WTC11 (cell line): ENCODE data around the gene NEDD4L. TPM values are rescaled to one million over a fixed set of nuclear protein-coding genes. Genes with fewer than 3 reads are reported as not detected.
"Not testable (repeated sequence)": the region's sequence is repeated elsewhere in the genome, so short reads cannot be mapped to it uniquely, and the experiment has no call there.

Experiments used
- ATAC-seq: fragments of 200-7000 bp; cut with Tn5 transposase; 2 replicates; pipeline ENCODE4 v1.10.0; 2021; ENCODE audit warnings: mild to moderate bottlenecking, moderate library complexity
- CTCF ChIA-PET: fragments of 300-600 bp; sonication (Branson Sonifier 250); formaldehyde crosslinking; loops from one replicate; lab custom pipeline; 2021; ENCODE audit warnings: antibody characterized with exemption; lab: Charles Lee
- POLR2A ChIA-PET: fragments of 350-600 bp; sonication (Branson Sonifier 250); formaldehyde crosslinking; loops from one replicate; lab custom pipeline; 2021; ENCODE audit warnings: antibody characterized with exemption; lab: Charles Lee
- DNase-seq: peaks from one replicate; pipeline ENCODE4 v3.0.0; 2021; ENCODE audit warnings: low spot score
- H3K27ac Mint-ChIP-seq: 2 replicates; pipeline ENCODE4 v1.8.0; 2021; ENCODE audit warnings: mixed read lengths
- H3K27me3 Mint-ChIP-seq: 2 replicates; pipeline ENCODE4 v1.8.0; 2021; ENCODE audit warnings: low read depth, mild to moderate bottlenecking, moderate library complexity, mixed read lengths
- H3K36me3 Mint-ChIP-seq: 2 replicates; pipeline ENCODE4 v1.8.0; 2021; ENCODE audit warnings: mixed read lengths
- H3K4me1 Mint-ChIP-seq: 2 replicates; pipeline ENCODE4 v1.8.0; 2022; ENCODE audit warnings: mixed read lengths
- H3K4me3 Mint-ChIP-seq: 2 replicates; pipeline ENCODE4 v1.8.0; 2021; ENCODE audit warnings: mild to moderate bottlenecking, moderate library complexity, mixed read lengths
- H3K9me3 Mint-ChIP-seq: 2 replicates; pipeline ENCODE4 v1.8.0; 2021; ENCODE audit warnings: mixed read lengths
- CBFB ChIP-seq: sonication (generic); formaldehyde crosslinking; IDR thresholded peaks from 2 replicates; pipeline ENCODE4 v1.8.1; 2022; ENCODE audit warnings: mild to moderate bottlenecking, low read depth, missing genetic modification reagents
- KAT7 ChIP-seq: sonication (generic); formaldehyde crosslinking; IDR thresholded peaks from 2 replicates; pipeline ENCODE4 v1.8.1; 2023; ENCODE audit warnings: missing genetic modification reagents, mild to moderate bottlenecking, borderline replicate concordance
- NFYB ChIP-seq: sonication (generic); formaldehyde crosslinking; conservative IDR thresholded peaks from 2 replicates; pipeline ENCODE4 v1.8.0; 2022; ENCODE audit warnings: low read depth, missing genetic modification reagents
- NR1H2 ChIP-seq: sonication (generic); formaldehyde crosslinking; IDR thresholded peaks from 2 replicates; pipeline ENCODE4 v1.9.0; 2021; ENCODE audit warnings: mild to moderate bottlenecking, moderate library complexity, missing genetic modification reagents
- NR3C1 ChIP-seq: sonication (generic); formaldehyde crosslinking; conservative IDR thresholded peaks from 2 replicates; pipeline ENCODE4 v1.8.1; 2023; ENCODE audit warnings: low read depth, mild to moderate bottlenecking, missing genetic modification reagents
- OVOL2 ChIP-seq: fragments of 250-450 bp; sonication (Bioruptor Pico); IDR thresholded peaks from 2 replicates; pipeline ENCODE4 v1.9.0; 2021; ENCODE audit warnings: mild to moderate bottlenecking, borderline replicate concordance
- PRRX2 ChIP-seq: fragments of 250-450 bp; sonication (Bioruptor Pico); IDR thresholded peaks from 2 replicates; pipeline ENCODE4 v1.8.0; 2021; ENCODE audit warnings: mild to moderate bottlenecking
- SMAD3 ChIP-seq: sonication (generic); formaldehyde crosslinking; IDR thresholded peaks from 2 replicates; pipeline ENCODE4 v1.8.0; 2022; ENCODE audit warnings: missing genetic modification reagents, mild to moderate bottlenecking, borderline replicate concordance
- TEAD1 ChIP-seq: sonication (generic); formaldehyde crosslinking; IDR thresholded peaks from 2 replicates; pipeline ENCODE4 v1.8.0; 2022; ENCODE audit warnings: mild to moderate bottlenecking, missing genetic modification reagents
- TP53 ChIP-seq: sonication (generic); formaldehyde crosslinking; IDR thresholded peaks from 2 replicates; pipeline ENCODE4 v1.8.1; 2023; ENCODE audit warnings: mild to moderate bottlenecking, missing genetic modification reagents
- ZNF219 ChIP-seq: sonication (generic); formaldehyde crosslinking; IDR thresholded peaks from 2 replicates; pipeline ENCODE4 v1.8.0; 2023; ENCODE audit warnings: missing genetic modification reagents, mild to moderate bottlenecking, borderline replicate concordance
- ZNF416 ChIP-seq: fragments of 250-450 bp; sonication (Bioruptor Pico); IDR thresholded peaks from 2 replicates; pipeline ENCODE4 v1.9.0; 2021; ENCODE audit warnings: mild to moderate bottlenecking, inconsistent platforms
- ZNF423 ChIP-seq: fragments of 250-450 bp; sonication (Bioruptor Pico); IDR thresholded peaks from 2 replicates; pipeline ENCODE4 v2.1.2; 2022; ENCODE audit warnings: mild to moderate bottlenecking, moderate library complexity
- ZNF512 ChIP-seq: sonication (generic); formaldehyde crosslinking; IDR thresholded peaks from 2 replicates; pipeline ENCODE4 v1.8.1; 2022; ENCODE audit warnings: missing genetic modification reagents, borderline replicate concordance
- total RNA-seq: library from RNA; stranded (reverse); gene quantifications from 3 replicates; pipeline ENCODE4 v1.2.3, GENCODE V29; 2021
- TF ChIP-seq, protein P1 (sequence below): sonication (generic); formaldehyde crosslinking; IDR thresholded peaks from 2 replicates; pipeline ENCODE4 v1.8.1; 2023; ENCODE audit warnings: mild to moderate bottlenecking, missing genetic modification reagents, borderline replicate concordance
- TF ChIP-seq, protein P2 (sequence below): sonication (generic); formaldehyde crosslinking; IDR thresholded peaks from 2 replicates; pipeline ENCODE4 v1.8.1; 2023; ENCODE audit warnings: mild to moderate bottlenecking, missing genetic modification reagents
- TF ChIP-seq, protein P3 (sequence below): fragments of 250-450 bp; sonication (Bioruptor Pico); IDR thresholded peaks from 2 replicates; pipeline ENCODE4 v2.1.2; 2022; ENCODE audit warnings: mild to moderate bottlenecking, moderate library complexity
- TF ChIP-seq, protein P4 (sequence below): sonication (generic); formaldehyde crosslinking; IDR thresholded peaks from 2 replicates; pipeline ENCODE4 v1.8.1; 2023; ENCODE audit warnings: mild to moderate bottlenecking, missing genetic modification reagents, moderate library complexity
- TF ChIP-seq, protein P5 (sequence below): sonication (generic); formaldehyde crosslinking; IDR thresholded peaks from 2 replicates; pipeline ENCODE4 v1.8.1; 2023; ENCODE audit warnings: mild to moderate bottlenecking, missing genetic modification reagents, moderate library complexity

NEDD4L gene
- total RNA-seq, 1 experiment from 2014 or later = 88.0 TPM

DNA sequence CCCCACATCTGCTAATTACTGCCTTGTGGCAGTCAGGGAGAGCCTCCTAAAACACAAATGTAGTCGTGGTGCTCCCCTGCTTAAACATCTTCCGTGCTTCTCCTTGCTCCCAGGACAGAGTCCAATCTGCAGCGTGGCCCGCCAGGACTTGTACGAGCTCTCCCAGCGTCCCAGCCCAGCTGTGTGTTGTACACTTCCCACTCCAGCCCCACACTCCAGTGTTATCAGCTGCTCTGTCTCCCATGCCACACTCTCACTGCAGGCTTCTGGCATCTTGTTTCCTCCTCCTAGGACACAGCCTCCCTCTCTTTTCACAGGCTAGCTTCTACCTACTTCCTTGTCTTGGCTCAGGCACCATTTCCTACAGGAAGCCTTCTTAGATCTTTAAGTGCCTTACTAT is 385.4 kb downstream of the NEDD4L start (continued):
- TF ChIP-seq, protein P1, sequence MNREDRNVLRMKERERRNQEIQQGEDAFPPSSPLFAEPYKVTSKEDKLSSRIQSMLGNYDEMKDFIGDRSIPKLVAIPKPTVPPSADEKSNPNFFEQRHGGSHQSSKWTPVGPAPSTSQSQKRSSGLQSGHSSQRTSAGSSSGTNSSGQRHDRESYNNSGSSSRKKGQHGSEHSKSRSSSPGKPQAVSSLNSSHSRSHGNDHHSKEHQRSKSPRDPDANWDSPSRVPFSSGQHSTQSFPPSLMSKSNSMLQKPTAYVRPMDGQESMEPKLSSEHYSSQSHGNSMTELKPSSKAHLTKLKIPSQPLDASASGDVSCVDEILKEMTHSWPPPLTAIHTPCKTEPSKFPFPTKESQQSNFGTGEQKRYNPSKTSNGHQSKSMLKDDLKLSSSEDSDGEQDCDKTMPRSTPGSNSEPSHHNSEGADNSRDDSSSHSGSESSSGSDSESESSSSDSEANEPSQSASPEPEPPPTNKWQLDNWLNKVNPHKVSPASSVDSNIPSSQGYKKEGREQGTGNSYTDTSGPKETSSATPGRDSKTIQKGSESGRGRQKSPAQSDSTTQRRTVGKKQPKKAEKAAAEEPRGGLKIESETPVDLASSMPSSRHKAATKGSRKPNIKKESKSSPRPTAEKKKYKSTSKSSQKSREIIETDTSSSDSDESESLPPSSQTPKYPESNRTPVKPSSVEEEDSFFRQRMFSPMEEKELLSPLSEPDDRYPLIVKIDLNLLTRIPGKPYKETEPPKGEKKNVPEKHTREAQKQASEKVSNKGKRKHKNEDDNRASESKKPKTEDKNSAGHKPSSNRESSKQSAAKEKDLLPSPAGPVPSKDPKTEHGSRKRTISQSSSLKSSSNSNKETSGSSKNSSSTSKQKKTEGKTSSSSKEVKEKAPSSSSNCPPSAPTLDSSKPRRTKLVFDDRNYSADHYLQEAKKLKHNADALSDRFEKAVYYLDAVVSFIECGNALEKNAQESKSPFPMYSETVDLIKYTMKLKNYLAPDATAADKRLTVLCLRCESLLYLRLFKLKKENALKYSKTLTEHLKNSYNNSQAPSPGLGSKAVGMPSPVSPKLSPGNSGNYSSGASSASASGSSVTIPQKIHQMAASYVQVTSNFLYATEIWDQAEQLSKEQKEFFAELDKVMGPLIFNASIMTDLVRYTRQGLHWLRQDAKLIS = no peak
- TF ChIP-seq ZNF416 (CRISPR knock-in tag) = no peak
- TF ChIP-seq ZNF219 (CRISPR knock-in tag) = no peak
- TF ChIP-seq CBFB (CRISPR knock-in tag) = no peak

- ATAC-seq (no peak), DNase-seq (no peak)
- Mint-ChIP-seq H3K27ac (no peak overlapping the region), H3K4me3 (no peak overlapping the region), H3K4me1 (peaks cover 8% of the 10 kb centered on the region), H3K36me3 (no peaks in the 10 kb centered on the region), H3K27me3 (no peaks in the 10 kb centered on the region), H3K9me3 (peaks cover 7% of the 10 kb centered on the region)
- no peak for TF ChIP-seq TEAD1 (CRISPR knock-in tag)
- TF ChIP-seq ZNF416 (CRISPR knock-in tag) = no peak
- TF ChIP-seq, protein P2, sequence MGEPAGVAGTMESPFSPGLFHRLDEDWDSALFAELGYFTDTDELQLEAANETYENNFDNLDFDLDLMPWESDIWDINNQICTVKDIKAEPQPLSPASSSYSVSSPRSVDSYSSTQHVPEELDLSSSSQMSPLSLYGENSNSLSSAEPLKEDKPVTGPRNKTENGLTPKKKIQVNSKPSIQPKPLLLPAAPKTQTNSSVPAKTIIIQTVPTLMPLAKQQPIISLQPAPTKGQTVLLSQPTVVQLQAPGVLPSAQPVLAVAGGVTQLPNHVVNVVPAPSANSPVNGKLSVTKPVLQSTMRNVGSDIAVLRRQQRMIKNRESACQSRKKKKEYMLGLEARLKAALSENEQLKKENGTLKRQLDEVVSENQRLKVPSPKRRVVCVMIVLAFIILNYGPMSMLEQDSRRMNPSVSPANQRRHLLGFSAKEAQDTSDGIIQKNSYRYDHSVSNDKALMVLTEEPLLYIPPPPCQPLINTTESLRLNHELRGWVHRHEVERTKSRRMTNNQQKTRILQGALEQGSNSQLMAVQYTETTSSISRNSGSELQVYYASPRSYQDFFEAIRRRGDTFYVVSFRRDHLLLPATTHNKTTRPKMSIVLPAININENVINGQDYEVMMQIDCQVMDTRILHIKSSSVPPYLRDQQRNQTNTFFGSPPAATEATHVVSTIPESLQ (CRISPR knock-in tag) = no peak
- TF ChIP-seq TP53 (CRISPR knock-in tag) = no peak
- ChIA-PET CTCF (interaction anchor here (0.7 kb wide), 1 partner anchor 434 kb away, joined by 6 read pairs; no protein-coding TSS in a partner anchor), POLR2A (no interaction called here)
Measured at GRCh38 chr18:58431215-58431614, 387.2 kb downstream of the NEDD4L start.

- H3K27me3 Mint-ChIP-seq = no peaks in the 10 kb centered on the region
- DNase-seq (no peak), ATAC-seq (no peak)
- TF ChIP-seq, protein P3, sequence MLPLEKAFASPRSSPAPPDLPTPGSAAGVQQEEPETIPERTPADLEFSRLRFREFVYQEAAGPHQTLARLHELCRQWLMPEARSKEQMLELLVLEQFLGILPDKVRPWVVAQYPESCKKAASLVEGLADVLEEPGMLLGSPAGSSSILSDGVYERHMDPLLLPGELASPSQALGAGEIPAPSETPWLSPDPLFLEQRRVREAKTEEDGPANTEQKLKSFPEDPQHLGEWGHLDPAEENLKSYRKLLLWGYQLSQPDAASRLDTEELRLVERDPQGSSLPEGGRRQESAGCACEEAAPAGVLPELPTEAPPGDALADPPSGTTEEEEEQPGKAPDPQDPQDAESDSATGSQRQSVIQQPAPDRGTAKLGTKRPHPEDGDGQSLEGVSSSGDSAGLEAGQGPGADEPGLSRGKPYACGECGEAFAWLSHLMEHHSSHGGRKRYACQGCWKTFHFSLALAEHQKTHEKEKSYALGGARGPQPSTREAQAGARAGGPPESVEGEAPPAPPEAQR (CRISPR knock-in tag) = no peak
- TF ChIP-seq KAT7 (CRISPR knock-in tag) (no peak), NR1H2 (no peak), NR3C1 (CRISPR knock-in tag) (no peak), NFYB (CRISPR knock-in tag) (no peak), ZNF423 (no peak), OVOL2 (CRISPR knock-in tag) (no peak), ZNF512 (CRISPR knock-in tag) (no peak), SMAD3 (CRISPR knock-in tag) (no peak), PRRX2 (no peak)
- TF ChIP-seq, protein P4, sequence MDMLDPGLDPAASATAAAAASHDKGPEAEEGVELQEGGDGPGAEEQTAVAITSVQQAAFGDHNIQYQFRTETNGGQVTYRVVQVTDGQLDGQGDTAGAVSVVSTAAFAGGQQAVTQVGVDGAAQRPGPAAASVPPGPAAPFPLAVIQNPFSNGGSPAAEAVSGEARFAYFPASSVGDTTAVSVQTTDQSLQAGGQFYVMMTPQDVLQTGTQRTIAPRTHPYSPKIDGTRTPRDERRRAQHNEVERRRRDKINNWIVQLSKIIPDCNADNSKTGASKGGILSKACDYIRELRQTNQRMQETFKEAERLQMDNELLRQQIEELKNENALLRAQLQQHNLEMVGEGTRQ (CRISPR knock-in tag) = no peak
- TF ChIP-seq, protein P5, sequence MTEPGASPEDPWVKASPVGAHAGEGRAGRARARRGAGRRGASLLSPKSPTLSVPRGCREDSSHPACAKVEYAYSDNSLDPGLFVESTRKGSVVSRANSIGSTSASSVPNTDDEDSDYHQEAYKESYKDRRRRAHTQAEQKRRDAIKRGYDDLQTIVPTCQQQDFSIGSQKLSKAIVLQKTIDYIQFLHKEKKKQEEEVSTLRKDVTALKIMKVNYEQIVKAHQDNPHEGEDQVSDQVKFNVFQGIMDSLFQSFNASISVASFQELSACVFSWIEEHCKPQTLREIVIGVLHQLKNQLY (CRISPR knock-in tag) = no peak
- H3K4me3 Mint-ChIP-seq = no peak overlapping the region
- POLR2A ChIA-PET = interaction anchor here (0.7 kb wide), 2 partner anchors 9 to 435 kb away, joined by 3 to 5 read pairs; no protein-coding TSS in a partner anchor
- H3K4me1 Mint-ChIP-seq = peaks cover 8% of the 10 kb centered on the region
- no peak overlapping the region for H3K27ac Mint-ChIP-seq
- H3K9me3 Mint-ChIP-seq = peaks cover 7% of the 10 kb centered on the region
- CTCF ChIA-PET = interaction anchor here (0.7 kb wide), 1 partner anchor 61 kb away, joined by 3 read pairs; no protein-coding TSS in a partner anchor
- H3K36me3 Mint-ChIP-seq = no peaks in the 10 kb centered on the region
Measured at GRCh38 chr18:58432050-58432727, 388.2 kb downstream of the NEDD4L start.

DNA sequence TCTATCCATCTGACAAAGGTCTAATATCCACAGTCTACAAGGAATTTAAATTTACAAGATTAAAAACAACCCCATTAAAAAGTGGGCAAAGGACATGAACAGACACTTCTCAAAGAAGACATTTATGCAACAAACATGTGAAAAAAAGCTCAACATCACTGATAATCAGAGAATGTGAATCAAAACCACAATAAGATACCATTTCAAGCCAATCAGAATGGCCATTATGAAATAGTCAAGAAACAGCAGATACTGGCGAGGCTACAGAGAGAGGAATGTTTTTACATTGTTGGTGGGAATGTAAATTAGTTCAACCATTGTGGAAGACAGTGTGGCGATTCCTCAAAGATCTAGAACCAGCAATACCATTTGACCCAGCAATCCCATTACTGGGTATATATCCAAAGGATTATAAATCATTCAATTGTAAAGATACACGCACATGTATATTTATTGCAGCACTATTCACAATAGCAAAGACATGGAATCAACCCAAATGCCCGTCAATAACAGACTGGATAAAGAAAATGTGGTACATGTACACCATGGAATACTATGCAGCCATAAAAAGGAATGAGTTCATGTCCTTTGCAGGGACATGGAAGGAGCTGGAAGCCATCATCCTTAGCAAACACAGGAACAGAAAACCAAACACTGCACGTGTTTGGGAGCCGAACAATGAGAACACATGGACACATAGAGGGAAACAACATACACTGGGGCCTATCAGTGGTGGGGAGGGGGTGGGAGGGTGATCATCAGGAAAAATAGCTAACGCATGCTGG is 391.4 kb downstream of the NEDD4L start:
- ATAC-seq, H3K27me3 Mint-ChIP-seq, CTCF ChIA-PET, H3K27ac Mint-ChIP-seq, DNase-seq, H3K4me3 Mint-ChIP-seq, H3K9me3 Mint-ChIP-seq, H3K36me3 Mint-ChIP-seq, H3K4me1 Mint-ChIP-seq, POLR2A ChIA-PET: not testable (repeated sequence)
